Measurements from ENCODE around the gene TOMM20. TPM values are rescaled to one million over a fixed set of nuclear protein-coding genes. Genes with fewer than 3 reads are reported as not detected.
"Not testable (repeated sequence)": the region's sequence is repeated elsewhere in the genome, so short reads cannot be mapped to it uniquely, and the experiment has no call there.

The TOMM20 gene
- total RNA-seq, 2 experiments from 2014 or later, result 155 to 159 TPM

- intact Hi-C loops (cut with micrococcal nuclease), result no loop called here
- CTCF ChIA-PET, result no interaction called here
- Mint-ChIP-seq H3K9me3 (no peaks in the 10 kb centered on the region), H3K27me3 (peaks cover 6% of the 10 kb centered on the region), H3K36me3 (ENCODE audit: low read depth) (no peaks in the 10 kb centered on the region), H3K27ac (no peak overlapping the region), H3K4me1 (ENCODE audit: low read depth) (peaks cover 16% of the 10 kb centered on the region), H3K4me3 (no peak overlapping the region)
- no peak for ATAC-seq
- TF ChIP-seq, protein P1, sequence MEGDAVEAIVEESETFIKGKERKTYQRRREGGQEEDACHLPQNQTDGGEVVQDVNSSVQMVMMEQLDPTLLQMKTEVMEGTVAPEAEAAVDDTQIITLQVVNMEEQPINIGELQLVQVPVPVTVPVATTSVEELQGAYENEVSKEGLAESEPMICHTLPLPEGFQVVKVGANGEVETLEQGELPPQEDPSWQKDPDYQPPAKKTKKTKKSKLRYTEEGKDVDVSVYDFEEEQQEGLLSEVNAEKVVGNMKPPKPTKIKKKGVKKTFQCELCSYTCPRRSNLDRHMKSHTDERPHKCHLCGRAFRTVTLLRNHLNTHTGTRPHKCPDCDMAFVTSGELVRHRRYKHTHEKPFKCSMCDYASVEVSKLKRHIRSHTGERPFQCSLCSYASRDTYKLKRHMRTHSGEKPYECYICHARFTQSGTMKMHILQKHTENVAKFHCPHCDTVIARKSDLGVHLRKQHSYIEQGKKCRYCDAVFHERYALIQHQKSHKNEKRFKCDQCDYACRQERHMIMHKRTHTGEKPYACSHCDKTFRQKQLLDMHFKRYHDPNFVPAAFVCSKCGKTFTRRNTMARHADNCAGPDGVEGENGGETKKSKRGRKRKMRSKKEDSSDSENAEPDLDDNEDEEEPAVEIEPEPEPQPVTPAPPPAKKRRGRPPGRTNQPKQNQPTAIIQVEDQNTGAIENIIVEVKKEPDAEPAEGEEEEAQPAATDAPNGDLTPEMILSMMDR (IDR thresholded peaks at IDR 0.05), result no peak
- POLR2A ChIA-PET, result no interaction called here
- no peak for DNase-seq
Observed at GRCh38 chr1:235098547-235098946, 30.1 kb downstream of the TOMM20 start.

DNA sequence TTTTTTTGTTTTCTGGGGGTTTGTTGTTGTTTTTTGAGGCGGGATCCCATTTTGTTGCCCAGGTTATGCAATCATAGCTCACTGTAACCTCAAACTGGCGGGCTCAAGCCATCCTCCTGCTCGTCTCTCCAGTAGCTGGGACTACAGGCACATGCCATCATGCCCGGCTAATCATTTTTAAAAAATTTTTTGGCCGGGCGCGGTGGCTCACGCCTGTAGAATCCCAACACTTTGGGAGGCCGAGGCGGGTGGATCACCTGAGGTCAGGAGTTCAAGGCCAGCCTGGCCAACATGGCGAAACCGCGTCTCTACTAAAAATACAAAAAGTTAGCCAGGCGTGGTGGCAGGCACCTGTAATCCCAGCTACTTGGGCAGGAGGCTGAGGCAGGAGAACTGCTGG lies 31.1 kb downstream of the TOMM20 start:
- H3K9me3 Mint-ChIP-seq; H3K36me3 Mint-ChIP-seq (ENCODE audit: low read depth); DNase-seq; POLR2A ChIA-PET; H3K27me3 Mint-ChIP-seq; ATAC-seq; CTCF ChIA-PET; H3K27ac Mint-ChIP-seq; H3K4me3 Mint-ChIP-seq: not testable (repeated sequence)
- intact Hi-C loops (cut with micrococcal nuclease), result loop anchor here (2.0 kb wide), 1 partner anchor 319 kb away; no protein-coding TSS in a partner anchor
- H3K4me1 Mint-ChIP-seq (ENCODE audit: low read depth), result peaks cover 15% of the 10 kb centered on the region

GRCh38 chr1:235095938-235096562 lies 32.6 kb downstream of the TOMM20 start:
- ChIA-PET POLR2A (interaction anchor here (1.2 kb wide), 1 partner anchor 16 kb away, joined by 3 read pairs; no protein-coding TSS in a partner anchor), CTCF (interaction anchor here (0.9 to 4.4 kb wide), 5 partner anchors 9 to 609 kb away, joined by 3 to 37 read pairs (median 7); no protein-coding TSS in a partner anchor)
- no peak for DNase-seq
- no peak for ATAC-seq
- TF ChIP-seq, protein P1 (IDR thresholded peaks at IDR 0.05), result no peak
- intact Hi-C loops (cut with micrococcal nuclease), result loop anchor here (2.0 kb wide), 1 partner anchor 321 kb away; no protein-coding TSS in a partner anchor
- Mint-ChIP-seq H3K9me3 (no peaks in the 10 kb centered on the region), H3K36me3 (ENCODE audit: low read depth) (no peaks in the 10 kb centered on the region), H3K4me1 (ENCODE audit: low read depth) (peaks cover 8% of the 10 kb centered on the region), H3K4me3 (no peak overlapping the region), H3K27me3 (peaks cover 3% of the 10 kb centered on the region), H3K27ac (no peak overlapping the region)

DNA sequence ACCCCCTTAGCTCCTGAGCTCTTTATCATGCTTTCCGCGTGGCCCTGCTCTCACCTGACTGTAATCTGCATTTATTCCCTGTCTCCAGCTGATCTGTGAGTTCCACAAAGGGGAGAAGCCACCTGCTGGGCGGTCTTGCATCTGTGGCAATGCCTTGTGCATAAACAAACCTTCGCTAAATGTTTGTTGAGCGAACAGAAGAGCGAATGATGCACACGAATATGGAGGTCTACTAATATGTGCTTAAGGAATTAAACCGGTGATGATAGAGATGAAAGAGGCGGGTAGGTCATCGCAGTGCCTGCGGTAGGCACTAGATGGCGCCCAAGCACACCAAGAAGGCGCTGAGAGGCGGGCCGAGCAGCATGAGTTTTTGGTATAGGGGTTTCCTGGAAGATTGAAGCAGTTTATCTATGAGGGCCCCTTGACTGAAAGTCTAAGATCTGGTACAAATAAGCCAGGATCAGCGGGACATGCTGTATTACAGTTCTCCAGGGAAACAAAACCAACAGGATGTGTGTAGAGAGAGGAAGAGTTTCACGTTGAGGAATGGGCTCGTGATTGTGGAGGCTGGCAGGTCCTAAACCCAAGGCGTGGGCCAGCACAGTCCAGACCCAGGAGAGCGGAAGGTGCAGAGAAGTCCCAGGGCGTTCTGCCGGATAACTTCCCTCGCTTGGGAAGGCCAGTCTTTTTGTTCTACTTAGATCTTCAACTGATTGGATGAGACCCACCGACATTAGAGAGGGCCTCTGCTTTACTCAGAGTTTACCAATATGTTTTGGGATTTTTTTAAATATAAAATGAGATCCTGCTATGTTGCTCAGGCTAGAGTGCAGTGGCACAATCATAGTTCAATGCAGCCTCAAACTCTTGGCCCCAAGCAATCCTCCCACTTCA lies 34.7 kb downstream of the TOMM20 start:
- intact Hi-C loops (cut with micrococcal nuclease), result no loop called here
- peak; percentile 99 for ATAC-seq
- peak; percentile 93 for DNase-seq
- Mint-ChIP-seq H3K4me1 (ENCODE audit: low read depth) (peaks cover 8% of the 10 kb centered on the region), H3K9me3 (no peaks in the 10 kb centered on the region), H3K4me3 (no peak overlapping the region), H3K27ac (peak overlapping the region; percentile 46), H3K27me3 (peaks cover 6% of the 10 kb centered on the region), H3K36me3 (ENCODE audit: low read depth) (no peaks in the 10 kb centered on the region)
- ChIA-PET POLR2A (interaction anchor here (0.8 to 1.0 kb wide), 3 partner anchors 10 to 167 kb away, joined by 3 to 4 read pairs (median 3); partner anchors contain the start of gene TOMM20), CTCF (interaction anchor here (0.7 to 4.4 kb wide), 16 partner anchors 10 to 607 kb away, joined by 3 to 37 read pairs (median 3); no protein-coding TSS in a partner anchor)
- TF ChIP-seq, protein P1 (IDR thresholded peaks at IDR 0.05), result peak; percentile 90

- H3K27me3 Mint-ChIP-seq, result peaks cover 5% of the 10 kb centered on the region
- no peaks in the 10 kb centered on the region for H3K9me3 Mint-ChIP-seq
- TF ChIP-seq, protein P1 (IDR thresholded peaks at IDR 0.05), result no peak
- H3K36me3 Mint-ChIP-seq (ENCODE audit: low read depth), result no peaks in the 10 kb centered on the region
- ChIA-PET CTCF (interaction anchor here (0.7 to 4.4 kb wide), 13 partner anchors 9 to 593 kb away, joined by 3 to 37 read pairs (median 3); no protein-coding TSS in a partner anchor), POLR2A (interaction anchor here (0.8 to 1.0 kb wide), 3 partner anchors 9 to 166 kb away, joined by 3 to 4 read pairs (median 3); partner anchors contain the start of gene TOMM20)
- ATAC-seq (peak; percentile 2), DNase-seq (no peak)
- no peak overlapping the region for H3K4me3 Mint-ChIP-seq
- intact Hi-C loops (cut with micrococcal nuclease), result no loop called here
- no peak overlapping the region for H3K27ac Mint-ChIP-seq
- H3K4me1 Mint-ChIP-seq (ENCODE audit: low read depth), result peaks cover 8% of the 10 kb centered on the region
Observed at GRCh38 chr1:235093013-235093695, 35.5 kb downstream of the TOMM20 start.

- H3K4me1 Mint-ChIP-seq (ENCODE audit: low read depth); intact Hi-C loops (cut with micrococcal nuclease); H3K27ac Mint-ChIP-seq; H3K27me3 Mint-ChIP-seq; ATAC-seq; H3K36me3 Mint-ChIP-seq (ENCODE audit: low read depth); H3K9me3 Mint-ChIP-seq; H3K4me3 Mint-ChIP-seq; DNase-seq: not testable (repeated sequence)
- CTCF ChIA-PET, result interaction anchor here (0.8 to 2.3 kb wide), 3 partner anchors 9 to 12 kb away, joined by 3 to 11 read pairs (median 3); no protein-coding TSS in a partner anchor
- POLR2A ChIA-PET, result interaction anchor here (0.7 kb wide), 1 partner anchor 121 kb away, joined by 3 read pairs; no protein-coding TSS in a partner anchor
Observed at GRCh38 chr1:235092415-235092814, 36.2 kb downstream of the TOMM20 start.

DNA sequence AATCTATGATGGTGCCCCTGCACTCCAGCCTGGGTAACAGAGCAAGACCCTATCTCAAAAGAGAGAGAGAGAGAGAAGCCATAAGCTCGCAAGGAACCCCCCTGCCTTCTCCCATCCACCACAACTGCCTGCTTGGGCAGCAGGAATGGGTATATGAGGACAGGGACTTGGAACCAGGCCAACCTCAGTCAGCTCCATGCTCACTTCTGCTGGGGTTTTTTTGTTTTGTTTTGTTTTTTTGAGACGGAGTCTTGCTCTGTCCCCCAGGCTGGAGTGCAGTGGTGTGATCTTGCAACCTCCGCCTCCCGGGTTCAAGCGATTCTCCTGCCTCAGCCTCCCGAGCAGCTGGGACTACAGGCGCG lies 36.6 kb downstream of the TOMM20 start:
- ChIA-PET POLR2A (interaction anchor here (0.7 kb wide), 1 partner anchor 121 kb away, joined by 3 read pairs; no protein-coding TSS in a partner anchor), CTCF (interaction anchor here (0.8 to 2.3 kb wide), 4 partner anchors 9 to 593 kb away, joined by 3 to 11 read pairs (median 3); no protein-coding TSS in a partner anchor)
- H3K36me3 Mint-ChIP-seq (ENCODE audit: low read depth); ATAC-seq; DNase-seq; H3K27me3 Mint-ChIP-seq; H3K4me1 Mint-ChIP-seq (ENCODE audit: low read depth); H3K4me3 Mint-ChIP-seq; H3K9me3 Mint-ChIP-seq; intact Hi-C loops (cut with micrococcal nuclease); H3K27ac Mint-ChIP-seq: not testable (repeated sequence)

All from activated CD8-positive, alpha-beta T cell treated with anti-CD3 and anti-CD28 coated beads for 36 hours (primary cell).